Upper lobe of left lung (tissue), 4 donors: ENCODE data around the gene TMEM181.

Experiments used
- CTCF ChIP-seq, 6 experiments: fragments of 450-650 bp in 4 of 6; fragments of 200-600 bp in 2 of 6; sonication (generic) in 2 of 6; IDR thresholded peaks; one replicate each; pipeline ENCODE4 v1.5.1; 2016 to 2019; ENCODE audit warnings: antibody characterized with exemption in 6 of 6
- EP300 ChIP-seq, 4 donors: sonication (generic); formaldehyde crosslinking; IDR thresholded peaks; one replicate each; pipeline ENCODE4 v1.5.1; 2017; ENCODE audit warnings: antibody characterized with exemption in 4 of 4, control low read depth in 2 of 4
- POLR2A ChIP-seq, 4 donors: fragments of 450-650 bp; IDR thresholded peaks; one replicate each; pipeline ENCODE4 v1.5.1; 2016 to 2017; ENCODE audit warnings: antibody characterized with exemption in 4 of 4, mild to moderate bottlenecking in 2 of 4
- POLR2AphosphoS5 ChIP-seq, 2 donors: sonication (generic); formaldehyde crosslinking; IDR thresholded peaks; one replicate each; pipeline ENCODE4 v1.5.1; 2017; ENCODE audit warnings: antibody characterized with exemption in 2 of 2

- TF ChIP-seq POLR2A (IDR thresholded peaks at IDR 0.05) (no peak), CTCF (IDR thresholded peaks at IDR 0.05) (no peak), EP300 (IDR thresholded peaks at IDR 0.05) (no peak), POLR2AphosphoS5 (IDR thresholded peaks at IDR 0.05) (no peak)
Measured at GRCh38 chr6:158566207-158566818, 6.4 kb downstream of the TMEM181 start.
